Epithelial cell of proximal tubule (primary cell): ENCODE measurements around the gene TMEM248. TPM values are rescaled to one million over a fixed set of nuclear protein-coding genes. Genes with fewer than 3 reads are reported as not detected.
"Not testable (repeated sequence)": the region's sequence is repeated elsewhere in the genome, so short reads cannot be mapped to it uniquely, and the experiment has no call there.

Experiments
- DNase-seq: peaks from one replicate; pipeline ENCODE4 v3.0.0-alpha.2; 2011; ENCODE audit warnings: low read depth
- H3K4me3 ChIP-seq: 2 replicates; pipeline ENCODE4 v1.5.1; 2011; ENCODE audit warnings: low read depth, mild to moderate bottlenecking, low read length
- total RNA-seq: library from RNA; depleted of rRNA; stranded (reverse); fragments of >200 nt; gene quantifications from 2 replicates; pipeline ENCODE4 v1.2.3, GENCODE V29; 2015
- TF ChIP-seq, protein P1 (sequence below): conservative IDR thresholded peaks from 2 replicates; pipeline ENCODE4 v1.5.1; 2012; ENCODE audit warnings: low read depth, mild to moderate bottlenecking, low read length

TMEM248 gene
- total RNA-seq, 1 donor from 2014 or later = 58.6 TPM

DNA sequence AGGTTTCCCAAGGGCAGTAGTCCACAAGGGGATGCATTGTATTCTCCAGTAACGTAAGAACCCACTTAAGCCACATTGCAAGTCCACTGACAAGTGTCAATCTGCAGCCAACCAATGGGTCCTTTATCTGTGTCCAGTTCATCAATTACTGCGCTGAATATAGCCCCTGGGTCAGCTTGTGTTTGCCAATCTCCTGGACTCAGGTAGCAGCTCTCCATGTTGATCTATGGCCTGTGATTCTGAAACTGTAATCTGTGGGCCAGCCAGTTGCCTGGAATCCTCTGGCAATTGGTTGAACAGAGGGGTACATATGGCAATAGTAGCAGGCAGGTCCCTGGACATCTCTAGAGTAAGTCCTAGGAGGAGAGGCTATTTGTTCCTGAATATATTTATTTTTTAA lies 8.8 kb upstream of the TMEM248 start:
- TF ChIP-seq, protein P1, sequence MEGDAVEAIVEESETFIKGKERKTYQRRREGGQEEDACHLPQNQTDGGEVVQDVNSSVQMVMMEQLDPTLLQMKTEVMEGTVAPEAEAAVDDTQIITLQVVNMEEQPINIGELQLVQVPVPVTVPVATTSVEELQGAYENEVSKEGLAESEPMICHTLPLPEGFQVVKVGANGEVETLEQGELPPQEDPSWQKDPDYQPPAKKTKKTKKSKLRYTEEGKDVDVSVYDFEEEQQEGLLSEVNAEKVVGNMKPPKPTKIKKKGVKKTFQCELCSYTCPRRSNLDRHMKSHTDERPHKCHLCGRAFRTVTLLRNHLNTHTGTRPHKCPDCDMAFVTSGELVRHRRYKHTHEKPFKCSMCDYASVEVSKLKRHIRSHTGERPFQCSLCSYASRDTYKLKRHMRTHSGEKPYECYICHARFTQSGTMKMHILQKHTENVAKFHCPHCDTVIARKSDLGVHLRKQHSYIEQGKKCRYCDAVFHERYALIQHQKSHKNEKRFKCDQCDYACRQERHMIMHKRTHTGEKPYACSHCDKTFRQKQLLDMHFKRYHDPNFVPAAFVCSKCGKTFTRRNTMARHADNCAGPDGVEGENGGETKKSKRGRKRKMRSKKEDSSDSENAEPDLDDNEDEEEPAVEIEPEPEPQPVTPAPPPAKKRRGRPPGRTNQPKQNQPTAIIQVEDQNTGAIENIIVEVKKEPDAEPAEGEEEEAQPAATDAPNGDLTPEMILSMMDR = no peak
- no peak overlapping the region for H3K4me3 ChIP-seq
- DNase-seq = no peak

DNA sequence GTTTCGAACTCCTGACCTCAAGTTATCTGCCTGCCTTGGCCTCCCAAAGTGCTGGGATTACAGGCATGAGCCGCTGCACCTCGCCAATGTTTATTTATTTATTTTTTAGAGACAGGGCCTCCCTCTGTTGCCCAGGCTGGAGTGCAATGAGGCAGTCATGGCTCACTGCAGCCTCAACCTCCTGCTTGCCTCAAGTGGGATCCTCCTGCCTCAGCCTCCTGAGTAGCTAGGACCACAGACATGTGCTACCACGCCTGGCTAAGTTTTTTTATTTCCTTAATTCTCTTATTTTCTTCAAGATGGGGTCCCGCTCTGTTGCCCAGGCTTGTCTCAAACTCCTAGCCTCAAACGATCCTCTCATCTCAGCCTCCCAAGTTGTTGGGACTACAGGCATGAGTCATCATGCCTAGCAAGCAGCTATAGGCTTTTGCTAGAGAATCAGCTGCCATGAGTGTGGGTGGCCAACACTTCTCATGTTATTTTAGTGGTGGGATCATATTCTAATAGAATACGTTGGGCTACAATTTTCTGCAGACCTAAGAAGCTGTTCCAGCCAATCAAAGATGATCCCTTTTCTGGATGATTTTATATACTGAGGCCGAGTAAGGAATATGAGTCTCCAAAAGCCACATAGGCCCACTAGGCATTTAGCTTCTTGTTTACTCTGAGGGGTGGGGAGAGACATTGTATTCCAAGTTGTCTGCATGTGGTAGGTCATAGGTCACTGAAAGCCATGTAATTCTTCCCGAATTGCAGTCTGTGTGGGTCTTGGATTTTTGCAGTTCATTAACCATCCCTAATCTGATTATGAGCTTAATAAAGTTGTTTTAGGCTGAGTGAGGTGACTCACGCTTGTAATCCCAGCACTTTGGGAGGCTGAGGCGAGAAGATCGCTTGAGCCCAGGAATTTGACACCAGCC lies 7.6 kb upstream of the TMEM248 start:
- TF ChIP-seq, protein P1 = no peak
- no peak for DNase-seq
- H3K4me3 ChIP-seq = no peak overlapping the region

DNA sequence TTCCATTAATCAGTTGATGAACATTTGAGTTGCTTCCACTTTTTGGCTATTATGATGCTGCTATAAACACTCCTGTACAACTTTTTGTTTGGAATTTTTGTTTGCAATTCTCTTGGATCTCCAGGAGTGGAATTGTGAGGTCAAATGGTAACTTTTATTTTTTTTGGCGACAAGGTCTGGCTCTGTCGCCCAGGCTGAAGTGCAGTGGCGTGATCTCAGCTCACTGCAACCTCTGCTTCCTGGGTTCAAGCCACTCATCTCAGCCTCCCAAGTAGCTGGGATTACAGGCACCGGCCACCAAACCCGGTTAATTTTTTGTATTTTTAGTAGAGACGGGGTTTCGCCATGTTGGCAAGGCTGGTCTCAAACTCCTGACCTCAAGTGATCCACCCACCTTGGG lies 3.1 kb upstream of the TMEM248 start:
- H3K4me3 ChIP-seq, DNase-seq: not testable (repeated sequence)

DNA sequence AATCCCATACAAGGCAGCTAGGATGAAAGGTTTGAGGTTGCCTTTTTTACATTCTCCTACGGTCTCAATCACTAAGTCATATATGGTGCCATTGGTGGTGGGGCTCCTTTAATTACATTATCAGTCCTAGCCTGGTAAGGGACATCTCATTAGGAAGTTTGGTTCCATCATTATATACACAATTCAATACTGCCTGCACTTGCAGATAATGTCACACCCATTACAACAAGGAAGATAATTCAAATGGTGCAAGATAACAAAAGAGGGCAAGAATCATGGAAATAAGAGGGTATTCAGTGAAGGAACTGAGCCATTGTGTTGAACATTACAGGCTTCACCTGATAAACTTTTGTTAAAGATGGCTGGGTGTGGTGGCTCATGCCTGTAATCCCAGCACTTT lies 1.7 kb upstream of the TMEM248 start:
- TF ChIP-seq, protein P1 = no peak
- DNase-seq = no peak
- H3K4me3 ChIP-seq = no peak overlapping the region

DNA sequence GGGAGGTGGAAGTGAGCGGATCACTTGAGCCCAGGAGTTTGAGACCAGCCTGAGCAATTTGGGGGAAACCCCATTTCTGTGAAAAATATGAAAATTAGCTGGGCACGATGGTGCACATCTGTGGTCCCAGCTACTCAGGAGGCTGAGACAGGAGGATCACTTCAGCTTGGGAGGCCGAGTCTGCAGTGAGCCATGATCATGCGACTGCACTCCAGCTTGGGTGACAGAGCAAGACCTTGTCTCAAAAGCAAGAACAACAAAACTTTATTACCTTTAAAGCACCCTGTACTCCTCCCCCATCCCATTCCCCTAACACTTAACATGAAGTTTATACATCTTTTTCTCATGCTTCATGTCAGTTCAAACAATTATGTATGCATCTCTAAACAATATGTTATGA lies 1.3 kb upstream of the TMEM248 start:
- DNase-seq = no peak
- H3K4me3 ChIP-seq = no peak overlapping the region
- TF ChIP-seq, protein P1 = no peak

DNA sequence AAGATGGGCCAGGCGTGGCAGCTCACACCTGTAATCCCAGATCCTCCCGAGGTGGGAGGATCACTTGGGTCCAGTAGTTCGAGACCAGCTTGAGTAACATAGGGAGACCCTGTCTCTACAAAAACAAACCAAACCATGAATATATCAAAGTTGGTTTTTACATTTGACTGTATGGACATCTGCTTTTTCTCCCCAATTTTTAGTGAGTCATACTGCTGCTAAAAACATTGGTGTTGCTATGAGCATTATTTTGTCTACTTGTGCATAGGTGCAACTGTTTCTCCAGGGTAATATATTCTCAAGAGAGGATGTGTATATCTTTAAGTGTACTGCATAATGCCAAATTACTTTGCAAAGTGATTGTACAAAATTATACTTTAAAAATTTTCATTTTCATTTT lies 769 bp upstream of the TMEM248 start:
- no peak for DNase-seq
- peak overlapping the region; percentile 83 for H3K4me3 ChIP-seq
- TF ChIP-seq, protein P1 = no peak

DNA sequence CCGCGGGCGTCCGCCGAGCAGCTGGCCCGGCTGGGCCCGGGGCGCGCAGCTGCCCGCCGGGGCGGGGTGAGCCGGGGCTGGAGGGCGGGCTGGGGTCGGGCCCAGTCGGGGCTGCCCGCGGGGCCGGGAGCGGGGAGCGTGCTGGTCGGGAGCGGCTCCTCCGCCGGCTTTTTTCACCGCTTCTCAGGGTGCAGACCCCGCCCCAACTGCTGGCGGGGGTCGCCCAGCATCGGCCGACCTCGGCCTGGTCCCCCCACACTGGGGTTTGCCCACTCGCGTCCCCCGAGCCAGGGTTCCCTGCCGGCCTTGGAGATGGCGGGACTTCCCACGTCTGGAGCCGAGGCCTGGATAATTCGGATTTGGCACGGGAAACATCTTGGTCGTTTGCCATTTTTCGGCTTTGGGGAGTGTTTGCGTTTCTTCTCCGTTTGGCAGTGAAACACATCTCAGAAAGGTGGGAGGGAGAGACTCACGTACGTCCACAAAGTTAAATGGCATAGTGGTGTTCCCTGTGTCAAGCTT lies 432 bp downstream of the TMEM248 start:
- no peak for DNase-seq
- TF ChIP-seq, protein P1 = no peak
- H3K4me3 ChIP-seq = peak overlapping the region; percentile 83
